Right atrium auricular region (tissue), 2 donors: ENCODE results near the gene YIF1B. TPM values are rescaled to one million over a fixed set of nuclear protein-coding genes. Genes with fewer than 3 reads are reported as not detected.

Source experiments
- DNase-seq: peaks from one replicate; pipeline ENCODE4 v3.0.0-alpha.2; 2019; ENCODE audit warnings: low spot score
- H3K27ac ChIP-seq, 2 donors: fragments of 200-600 bp; sonication (generic); 1 replicate in 1 of 2; 2 replicates in 1 of 2; pipeline ENCODE4 v1.5.1; 2016 to 2019
- H3K27me3 ChIP-seq, 2 donors: fragments of 200-600 bp; sonication (generic); one replicate each; pipeline versions ENCODE4 v1.5.1 to v1.6.0; 2017 to 2019
- H3K36me3 ChIP-seq: fragments of 200-600 bp; sonication (generic); one replicate; pipeline ENCODE4 v1.5.1; 2016
- H3K4me1 ChIP-seq, 2 donors: fragments of 200-600 bp; sonication (generic); one replicate each; pipeline versions ENCODE4 v1.5.1 to v1.6.0; 2017 to 2019
- H3K4me3 ChIP-seq, 2 donors: fragments of 200-600 bp; sonication (generic); 1 replicate in 1 of 2; 2 replicates in 1 of 2; pipeline ENCODE4 v1.5.1; 2017 to 2019; ENCODE audit warnings: mild to moderate bottlenecking in 1 of 2, moderate library complexity in 1 of 2
- H3K9me3 ChIP-seq, 2 donors: fragments of 200-600 bp; sonication (generic); one replicate each; pipeline ENCODE4 v1.5.1; 2019
- total RNA-seq, 2 donors: library from RNA; depleted of rRNA; stranded (reverse); fragments of >200 nt; gene quantifications; one replicate each; pipeline ENCODE4 v1.1.0, GENCODE V29; 2016
- TF ChIP-seq, protein P1 (sequence below), 2 donors: fragments of 200-600 bp; sonication (generic); IDR thresholded peaks; one replicate each; pipeline ENCODE4 v1.5.1; 2019; ENCODE audit warnings: antibody characterized with exemption in 2 of 2

YIF1B gene
- total RNA-seq, 2 donors from 2014 or later: 20.1 to 26.9 TPM

DNA sequence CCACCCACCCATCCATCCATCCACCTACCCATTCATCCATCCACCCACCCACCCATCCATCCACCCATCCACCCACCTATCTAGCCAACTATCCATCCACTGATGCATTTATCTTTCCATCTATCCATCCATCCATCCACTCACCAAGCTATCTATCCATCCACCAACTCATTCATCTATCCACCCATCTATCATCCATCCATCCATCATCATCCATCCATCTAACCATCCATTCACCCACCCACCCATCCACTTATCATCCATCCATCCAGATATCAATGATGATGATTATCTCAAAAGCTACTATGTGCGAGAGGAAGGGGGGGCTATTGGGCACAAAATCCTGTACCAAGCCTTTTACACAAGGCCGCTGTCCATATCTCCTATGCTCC is 5.5 kb downstream of the YIF1B start:
- Histone ChIP-seq H3K9me3 (no peaks in the 10 kb centered on the region), H3K4me3 (no peak overlapping the region), H3K27ac (no peak overlapping the region), H3K27me3 (no peaks in the 10 kb centered on the region), H3K4me1 (peaks cover 0 to 4% of the 10 kb centered on the region in 2 donors), H3K36me3 (peaks cover 9% of the 10 kb centered on the region)
- TF ChIP-seq, protein P1, sequence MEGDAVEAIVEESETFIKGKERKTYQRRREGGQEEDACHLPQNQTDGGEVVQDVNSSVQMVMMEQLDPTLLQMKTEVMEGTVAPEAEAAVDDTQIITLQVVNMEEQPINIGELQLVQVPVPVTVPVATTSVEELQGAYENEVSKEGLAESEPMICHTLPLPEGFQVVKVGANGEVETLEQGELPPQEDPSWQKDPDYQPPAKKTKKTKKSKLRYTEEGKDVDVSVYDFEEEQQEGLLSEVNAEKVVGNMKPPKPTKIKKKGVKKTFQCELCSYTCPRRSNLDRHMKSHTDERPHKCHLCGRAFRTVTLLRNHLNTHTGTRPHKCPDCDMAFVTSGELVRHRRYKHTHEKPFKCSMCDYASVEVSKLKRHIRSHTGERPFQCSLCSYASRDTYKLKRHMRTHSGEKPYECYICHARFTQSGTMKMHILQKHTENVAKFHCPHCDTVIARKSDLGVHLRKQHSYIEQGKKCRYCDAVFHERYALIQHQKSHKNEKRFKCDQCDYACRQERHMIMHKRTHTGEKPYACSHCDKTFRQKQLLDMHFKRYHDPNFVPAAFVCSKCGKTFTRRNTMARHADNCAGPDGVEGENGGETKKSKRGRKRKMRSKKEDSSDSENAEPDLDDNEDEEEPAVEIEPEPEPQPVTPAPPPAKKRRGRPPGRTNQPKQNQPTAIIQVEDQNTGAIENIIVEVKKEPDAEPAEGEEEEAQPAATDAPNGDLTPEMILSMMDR (IDR thresholded peaks at IDR 0.05): no peak
- no peak for DNase-seq

- Histone ChIP-seq H3K9me3 (no peaks in the 10 kb centered on the region), H3K36me3 (peaks cover 13% of the 10 kb centered on the region), H3K4me3 (no peak overlapping the region), H3K27me3 (no peaks in the 10 kb centered on the region), H3K4me1 (no peaks in the 10 kb centered on the region), H3K27ac (no peak overlapping the region)
- TF ChIP-seq, protein P1 (IDR thresholded peaks at IDR 0.05): no peak
- DNase-seq: no peak
Measured at GRCh38 chr19:38309615-38310278, 6.0 kb downstream of the YIF1B start.

GRCh38 chr19:38308926-38309614 is 6.7 kb downstream of the YIF1B start:
- no peaks in the 10 kb centered on the region for H3K9me3 ChIP-seq
- H3K4me1 ChIP-seq: no peaks in the 10 kb centered on the region
- peaks cover 13% of the 10 kb centered on the region for H3K36me3 ChIP-seq
- H3K27me3 ChIP-seq: no peaks in the 10 kb centered on the region
- no peak for DNase-seq
- TF ChIP-seq, protein P1 (IDR thresholded peaks at IDR 0.05): no peak
- no peak overlapping the region for H3K27ac ChIP-seq
- H3K4me3 ChIP-seq: no peak overlapping the region

DNA sequence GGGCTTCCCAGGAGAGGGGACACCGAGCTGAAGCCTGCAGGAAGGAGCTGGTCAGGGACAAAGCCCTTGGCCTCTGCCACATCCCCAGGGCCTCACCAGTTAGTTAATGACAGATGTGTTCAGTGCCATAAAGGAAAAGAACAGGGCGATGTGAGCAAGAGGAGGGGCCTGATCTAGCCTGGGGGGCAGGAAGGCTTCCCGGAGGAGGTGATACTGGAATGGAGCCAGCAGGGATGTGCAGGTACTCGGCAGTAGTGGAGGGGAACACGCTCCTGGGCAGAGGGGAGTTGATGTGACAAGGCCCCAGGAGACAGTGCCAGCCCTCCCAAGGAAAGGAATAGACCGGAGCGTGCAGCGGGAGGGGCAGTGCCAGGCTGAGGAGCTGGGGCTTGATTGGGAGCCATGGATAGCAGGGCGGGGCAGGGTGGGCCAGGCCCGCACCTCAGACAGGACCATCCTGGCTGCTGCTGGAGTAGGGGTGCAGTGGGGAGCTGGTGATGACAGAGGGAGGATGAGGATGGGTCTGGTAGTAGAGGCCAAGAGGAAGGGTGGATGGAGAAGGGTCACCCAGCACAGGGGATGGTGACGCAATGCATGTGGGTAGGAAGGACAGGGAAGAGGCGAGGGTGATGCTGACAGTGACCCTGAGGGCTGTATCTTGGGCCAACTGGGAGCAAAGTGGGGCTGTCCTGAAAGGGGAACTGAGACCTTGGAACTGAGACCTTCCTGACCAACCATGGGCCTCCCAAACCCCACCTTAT is 7.6 kb downstream of the YIF1B start:
- Histone ChIP-seq H3K27ac (no peak overlapping the region), H3K27me3 (no peaks in the 10 kb centered on the region), H3K4me1 (no peaks in the 10 kb centered on the region), H3K36me3 (peaks cover 13% of the 10 kb centered on the region), H3K4me3 (no peak overlapping the region), H3K9me3 (no peaks in the 10 kb centered on the region)
- TF ChIP-seq, protein P1 (IDR thresholded peaks at IDR 0.05): no peak
- no peak for DNase-seq

DNA sequence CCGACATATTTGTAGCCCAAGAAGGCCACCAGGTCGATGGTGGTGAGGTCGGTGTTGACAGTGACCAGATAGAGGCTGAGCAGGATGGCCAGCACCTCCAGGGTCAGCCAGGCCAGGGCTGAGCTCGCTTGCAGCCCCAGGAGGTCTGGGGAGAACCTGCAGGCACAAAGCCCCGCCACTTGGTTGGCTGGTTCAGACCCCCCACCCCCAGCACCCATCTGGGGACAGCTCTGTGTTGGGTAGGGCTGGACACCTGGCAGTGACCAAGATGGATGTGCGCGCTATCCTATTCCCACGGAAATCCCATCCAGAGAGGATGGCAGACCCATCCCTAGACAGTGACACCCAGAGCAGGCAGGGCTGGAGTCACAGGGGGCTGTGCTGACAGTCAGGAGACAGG is 8.2 kb downstream of the YIF1B start:
- TF ChIP-seq, protein P1 (IDR thresholded peaks at IDR 0.05): no peak
- Histone ChIP-seq H3K36me3 (peaks cover 13% of the 10 kb centered on the region), H3K9me3 (no peaks in the 10 kb centered on the region)

More for the DNA sequence above, 8.2 kb downstream of the YIF1B start:
- no peaks in the 10 kb centered on the region for H3K4me1 ChIP-seq
- no peak overlapping the region for H3K4me3 ChIP-seq
- no peak overlapping the region for H3K27ac ChIP-seq
- DNase-seq: no peak
- H3K27me3 ChIP-seq: no peaks in the 10 kb centered on the region
